HEK293 (cell line): ENCODE measurements around the gene TMOD4.

Experiments used
- CTCF ChIA-PET: fragments of 350-600 bp; formaldehyde crosslinking; extraction: SDS; loops from one replicate; lab custom pipeline; 2021; ENCODE audit warnings: antibody characterized with exemption; lab: Yijun Ruan, JAX
- POLR2A ChIA-PET: fragments of 300-600 bp; formaldehyde crosslinking; extraction: SDS; loops from one replicate; lab custom pipeline; 2020; ENCODE audit warnings: antibody characterized with exemption, inconsistent platforms; lab: Yijun Ruan, JAX
- H3K27ac ChIP-seq: fragments of 200-500 bp; sonication (Bioruptor generic); 2 replicates; pipeline ENCODE4 v1.5.1; 2014; ENCODE audit warnings: low read depth, low read length, control low read depth, inconsistent platforms; ENCODE audit errors: extremely low read depth
- H3K36me3 ChIP-seq, 2 experiments: fragments of 200-500 bp in 1 of 2; sonication (Bioruptor generic) in 1 of 2; 1 replicate in 1 of 2; 2 replicates in 1 of 2; pipeline ENCODE4 v1.5.1; 2014 to 2017; ENCODE audit warnings: inconsistent platforms in 2 of 2, low read length in 2 of 2; ENCODE audit not compliant: control insufficient read depth in 2 of 2, insufficient read depth in 1 of 2
- H3K4me1 ChIP-seq: fragments of 200-500 bp; sonication (Bioruptor generic); 2 replicates; pipeline ENCODE4 v1.5.1; 2014; ENCODE audit warnings: mild to moderate bottlenecking, low read length, inconsistent platforms; ENCODE audit not compliant: control insufficient read depth, insufficient read depth
- H3K4me3 ChIP-seq: 2 replicates; pipeline ENCODE4 v1.5.1; 2011; ENCODE audit warnings: low read depth, mild to moderate bottlenecking, control low read depth, low read length, moderate library complexity
- H3K9me3 ChIP-seq: fragments of 200-500 bp; sonication (Bioruptor generic); 2 replicates; pipeline ENCODE4 v1.5.1; 2014; ENCODE audit warnings: low read depth, low read length, inconsistent platforms; ENCODE audit not compliant: control insufficient read depth, insufficient read depth
- GLI4 ChIP-seq: fragments of 450-650 bp; formaldehyde crosslinking; IDR thresholded peaks from 2 replicates; pipeline ENCODE4 v1.5.1; 2016; ENCODE audit warnings: missing biosample characterization, missing genetic modification characterization
- HOXA7 ChIP-seq: sonication (generic); formaldehyde crosslinking; IDR thresholded peaks from 2 replicates; pipeline ENCODE4 v1.8.1; 2022; ENCODE audit warnings: missing genetic modification reagents, borderline replicate concordance
- MEIS1 ChIP-seq: sonication (generic); formaldehyde crosslinking; IDR thresholded peaks from 2 replicates; pipeline ENCODE4 v1.8.1; 2022; ENCODE audit warnings: missing genetic modification reagents, mild to moderate bottlenecking, borderline replicate concordance
- PRDM1 ChIP-seq: fragments of 450-650 bp; formaldehyde crosslinking; IDR thresholded peaks from 2 replicates; pipeline ENCODE4; 2016; ENCODE audit warnings: missing biosample characterization, missing genetic modification characterization
- SP2 ChIP-seq: fragments of 450-650 bp; formaldehyde crosslinking; IDR thresholded peaks from 2 replicates; pipeline ENCODE4 v1.5.1; 2016; ENCODE audit warnings: missing biosample characterization, missing genetic modification characterization
- SP7 ChIP-seq: fragments of 450-650 bp; formaldehyde crosslinking; IDR thresholded peaks from 2 replicates; pipeline ENCODE4 v1.5.1; 2016; ENCODE audit warnings: missing biosample characterization, missing genetic modification characterization
- YY1 ChIP-seq: fragments of 450-650 bp; formaldehyde crosslinking; IDR thresholded peaks from 2 replicates; pipeline ENCODE4 v1.5.1; 2018; ENCODE audit warnings: missing biosample characterization, missing genetic modification characterization
- ZBTB21 ChIP-seq: fragments of 450-650 bp; formaldehyde crosslinking; IDR thresholded peaks from 2 replicates; pipeline ENCODE4 v1.5.1; 2017; ENCODE audit warnings: missing biosample characterization, missing genetic modification characterization
- ZBTB7A ChIP-seq: fragments of 450-650 bp; formaldehyde crosslinking; IDR thresholded peaks from 2 replicates; pipeline ENCODE4 v1.5.1; 2016; ENCODE audit warnings: low read depth, missing biosample characterization, missing genetic modification characterization
- ZNF121 ChIP-seq: fragments of 450-650 bp; formaldehyde crosslinking; IDR thresholded peaks from 2 replicates; pipeline ENCODE4 v1.5.1; 2016; ENCODE audit warnings: missing biosample characterization, missing genetic modification characterization
- ZNF223 ChIP-seq: fragments of 450-650 bp; formaldehyde crosslinking; IDR thresholded peaks from 2 replicates; pipeline ENCODE4 v1.5.1; 2016; ENCODE audit warnings: missing biosample characterization, missing genetic modification characterization
- ZNF324 ChIP-seq: fragments of 450-650 bp; formaldehyde crosslinking; IDR thresholded peaks from 2 replicates; pipeline ENCODE4 v1.5.1; 2016; ENCODE audit warnings: missing biosample characterization, missing genetic modification characterization
- ZNF341 ChIP-seq: fragments of 450-650 bp; formaldehyde crosslinking; IDR thresholded peaks from 2 replicates; pipeline ENCODE4; 2016; ENCODE audit warnings: low read depth, missing biosample characterization, missing genetic modification characterization
- ZNF391 ChIP-seq: fragments of 450-650 bp; formaldehyde crosslinking; IDR thresholded peaks from 2 replicates; pipeline ENCODE4 v1.5.1; 2016; ENCODE audit warnings: low read depth, missing biosample characterization, missing genetic modification characterization, borderline replicate concordance
- ZNF555 ChIP-seq: fragments of 450-650 bp; formaldehyde crosslinking; conservative IDR thresholded peaks from 2 replicates; pipeline ENCODE4 v1.5.1; 2017; ENCODE audit warnings: missing biosample characterization, mild to moderate bottlenecking, missing genetic modification characterization, inconsistent platforms
- ZNF571 ChIP-seq: fragments of 450-650 bp; formaldehyde crosslinking; IDR thresholded peaks from 2 replicates; pipeline ENCODE4 v1.5.0; 2017; ENCODE audit warnings: missing biosample characterization, missing genetic modification characterization
- ZNF600 ChIP-seq: fragments of 450-650 bp; formaldehyde crosslinking; IDR thresholded peaks from 2 replicates; pipeline ENCODE4 v1.5.1; 2016; ENCODE audit warnings: missing biosample characterization, missing genetic modification characterization
- ZNF624 ChIP-seq: fragments of 450-650 bp; formaldehyde crosslinking; IDR thresholded peaks from 2 replicates; pipeline ENCODE4 v1.5.1; 2017; ENCODE audit warnings: missing biosample characterization, missing genetic modification characterization
- ZNF629 ChIP-seq: fragments of 450-650 bp; formaldehyde crosslinking; IDR thresholded peaks from 2 replicates; pipeline ENCODE4 v1.5.1; 2017; ENCODE audit warnings: missing biosample characterization, missing genetic modification characterization
- ZNF664 ChIP-seq: fragments of 450-650 bp; formaldehyde crosslinking; IDR thresholded peaks from 2 replicates; pipeline ENCODE4 v1.5.1; 2016; ENCODE audit warnings: missing biosample characterization, missing genetic modification characterization
- TF ChIP-seq, protein P1 (sequence below): fragments of 450-650 bp; formaldehyde crosslinking; IDR thresholded peaks from 2 replicates; pipeline ENCODE4 v1.5.1; 2017; ENCODE audit warnings: missing biosample characterization, missing genetic modification characterization
- TF ChIP-seq, protein P2 (sequence below): fragments of 450-650 bp; formaldehyde crosslinking; IDR thresholded peaks from 2 replicates; pipeline ENCODE4 v1.5.1; 2016; ENCODE audit warnings: missing biosample characterization, missing genetic modification characterization
- TF ChIP-seq, protein P3 (sequence below): sonication (generic); formaldehyde crosslinking; IDR thresholded peaks from 2 replicates; pipeline ENCODE4 v1.8.1; 2022; ENCODE audit warnings: mild to moderate bottlenecking, moderate library complexity, missing genetic modification reagents
- TF ChIP-seq, protein P4 (sequence below): fragments of 450-650 bp; formaldehyde crosslinking; IDR thresholded peaks from 2 replicates; pipeline ENCODE4 v1.5.1; 2016; ENCODE audit warnings: missing biosample characterization, missing genetic modification characterization

TMOD4 gene

DNA sequence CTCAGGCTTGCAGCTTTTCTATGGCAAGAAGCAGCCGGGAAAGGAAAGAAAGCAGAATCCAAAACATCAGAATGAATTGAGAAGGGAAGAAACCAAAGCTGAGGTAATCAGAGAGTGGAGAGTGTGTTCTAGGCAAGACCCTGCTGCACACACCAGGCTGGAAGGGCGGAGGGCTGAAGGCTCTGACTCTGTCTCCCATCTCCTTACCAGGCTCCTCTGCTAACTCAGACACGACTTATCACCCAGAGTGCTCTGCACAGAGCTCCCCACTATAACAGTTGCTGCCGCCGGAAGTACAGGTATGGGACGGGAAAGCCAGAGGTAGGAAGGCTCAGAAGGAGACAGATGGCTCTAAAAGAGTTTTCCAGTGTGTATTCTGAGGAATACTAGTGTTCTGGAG lies 8.7 kb downstream of the TMOD4 start:
- H3K9me3 ChIP-seq = no peaks in the 10 kb centered on the region
- H3K4me1 ChIP-seq = peaks cover 6% of the 10 kb centered on the region; the same call in 1 of the 2 replicates
- POLR2A ChIA-PET = interaction anchor here (1.0 to 3.3 kb wide), 4 partner anchors 7 to 114 kb away, joined by 3 to 23 read pairs (median 3); partner anchors contain the start of genes VPS72 and ZNF687
- CTCF ChIA-PET = interaction anchor here (0.9 to 1.8 kb wide), 2 partner anchors 9 to 95 kb away, joined by 3 to 5 read pairs; partner anchors contain the start of gene TMOD4
- peaks cover 16 to 53% of the 10 kb centered on the region in 2 experiments for H3K36me3 ChIP-seq
- TF ChIP-seq ZNF391 (tag by site-specific recombination) (no peak), SP2 (no peak), ZNF600 (no peak), ZNF629 (no peak)
- TF ChIP-seq, protein P1, sequence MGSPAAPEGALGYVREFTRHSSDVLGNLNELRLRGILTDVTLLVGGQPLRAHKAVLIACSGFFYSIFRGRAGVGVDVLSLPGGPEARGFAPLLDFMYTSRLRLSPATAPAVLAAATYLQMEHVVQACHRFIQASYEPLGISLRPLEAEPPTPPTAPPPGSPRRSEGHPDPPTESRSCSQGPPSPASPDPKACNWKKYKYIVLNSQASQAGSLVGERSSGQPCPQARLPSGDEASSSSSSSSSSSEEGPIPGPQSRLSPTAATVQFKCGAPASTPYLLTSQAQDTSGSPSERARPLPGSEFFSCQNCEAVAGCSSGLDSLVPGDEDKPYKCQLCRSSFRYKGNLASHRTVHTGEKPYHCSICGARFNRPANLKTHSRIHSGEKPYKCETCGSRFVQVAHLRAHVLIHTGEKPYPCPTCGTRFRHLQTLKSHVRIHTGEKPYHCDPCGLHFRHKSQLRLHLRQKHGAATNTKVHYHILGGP (tag by site-specific recombination) = no peak
- TF ChIP-seq, protein P2, sequence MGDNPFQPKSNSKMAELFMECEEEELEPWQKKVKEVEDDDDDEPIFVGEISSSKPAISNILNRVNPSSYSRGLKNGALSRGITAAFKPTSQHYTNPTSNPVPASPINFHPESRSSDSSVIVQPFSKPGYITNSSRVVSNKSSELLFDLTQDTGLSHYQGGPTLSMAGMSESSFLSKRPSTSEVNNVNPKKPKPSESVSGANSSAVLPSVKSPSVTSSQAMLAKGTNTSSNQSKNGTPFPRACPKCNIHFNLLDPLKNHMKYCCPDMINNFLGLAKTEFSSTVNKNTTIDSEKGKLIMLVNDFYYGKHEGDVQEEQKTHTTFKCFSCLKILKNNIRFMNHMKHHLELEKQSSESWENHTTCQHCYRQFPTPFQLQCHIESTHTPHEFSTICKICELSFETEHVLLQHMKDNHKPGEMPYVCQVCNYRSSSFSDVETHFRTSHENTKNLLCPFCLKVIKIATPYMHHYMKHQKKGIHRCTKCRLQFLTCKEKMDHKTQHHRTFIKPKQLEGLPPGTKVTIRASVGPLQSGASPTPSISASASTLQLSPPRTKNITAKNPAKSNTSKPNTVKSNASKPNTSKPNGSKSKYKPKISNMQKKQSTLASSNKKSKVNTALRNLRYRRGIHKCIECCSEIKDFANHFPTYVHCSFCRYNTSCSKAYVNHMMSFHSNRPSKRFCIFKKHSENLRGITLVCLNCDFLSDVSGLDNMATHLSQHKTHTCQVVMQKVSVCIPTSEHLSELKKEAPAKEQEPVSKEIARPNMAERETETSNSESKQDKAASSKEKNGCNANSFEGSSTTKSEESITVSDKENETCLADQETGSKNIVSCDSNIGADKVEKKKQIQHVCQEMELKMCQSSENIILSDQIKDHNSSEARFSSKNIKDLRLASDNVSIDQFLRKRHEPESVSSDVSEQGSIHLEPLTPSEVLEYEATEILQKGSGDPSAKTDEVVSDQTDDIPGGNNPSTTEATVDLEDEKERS (tag by site-specific recombination) = no peak
- TF ChIP-seq, protein P3, sequence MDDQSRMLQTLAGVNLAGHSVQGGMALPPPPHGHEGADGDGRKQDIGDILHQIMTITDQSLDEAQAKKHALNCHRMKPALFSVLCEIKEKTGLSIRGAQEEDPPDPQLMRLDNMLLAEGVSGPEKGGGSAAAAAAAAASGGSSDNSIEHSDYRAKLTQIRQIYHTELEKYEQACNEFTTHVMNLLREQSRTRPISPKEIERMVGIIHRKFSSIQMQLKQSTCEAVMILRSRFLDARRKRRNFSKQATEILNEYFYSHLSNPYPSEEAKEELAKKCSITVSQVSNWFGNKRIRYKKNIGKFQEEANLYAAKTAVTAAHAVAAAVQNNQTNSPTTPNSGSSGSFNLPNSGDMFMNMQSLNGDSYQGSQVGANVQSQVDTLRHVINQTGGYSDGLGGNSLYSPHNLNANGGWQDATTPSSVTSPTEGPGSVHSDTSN (CRISPR knock-in tag) = no peak
- peak overlapping the region; percentile 82; the same call in 1 of the 2 replicates for H3K4me3 ChIP-seq
- H3K27ac ChIP-seq = no peak overlapping the region

DNA sequence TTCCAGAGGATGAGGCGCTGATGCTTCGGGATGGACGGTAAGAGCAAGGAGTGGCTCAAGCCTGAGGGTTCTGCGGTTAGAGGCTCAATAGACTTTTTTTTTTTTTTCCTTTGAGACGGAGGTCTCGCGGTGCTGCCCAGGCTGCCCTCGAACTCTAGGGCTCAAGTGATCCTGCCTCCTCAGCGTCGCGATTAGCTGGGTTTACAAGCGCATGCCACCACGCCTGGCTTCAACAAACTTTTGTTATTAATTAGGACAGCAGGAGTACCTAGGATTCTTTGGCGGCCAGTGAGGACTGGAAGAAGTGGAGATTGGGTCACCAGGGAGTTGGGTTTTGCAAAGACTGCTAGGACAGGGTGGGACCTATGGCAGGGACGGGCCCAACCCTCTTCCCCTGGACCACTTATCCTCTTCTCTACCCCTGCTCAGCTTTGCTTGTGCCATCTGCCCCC lies 9.2 kb downstream of the TMOD4 start:
- H3K9me3 ChIP-seq = no peaks in the 10 kb centered on the region
- ChIA-PET POLR2A (interaction anchor here (0.7 to 3.3 kb wide), 5 partner anchors 8 to 115 kb away, joined by 3 to 23 read pairs (median 3); partner anchors contain the start of genes VPS72 and ZNF687), CTCF (interaction anchor here (0.8 to 1.8 kb wide), 3 partner anchors 9 to 86 kb away, joined by 3 to 5 read pairs (median 4); partner anchors contain the start of gene TMOD4)
- H3K27ac ChIP-seq = peak overlapping the region; percentile 63
- TF ChIP-seq ZBTB7A (no peak), ZBTB21 (no peak), ZNF664 (no peak), GLI4 (tag by site-specific recombination) (no peak), ZNF223 (tag by site-specific recombination) (no peak), ZNF624 (tag by site-specific recombination) (no peak), ZNF121 (tag by site-specific recombination) (no peak)
- peaks cover 6% of the 10 kb centered on the region; the same call in 1 of the 2 replicates for H3K4me1 ChIP-seq
- peaks cover 16 to 54% of the 10 kb centered on the region in 2 experiments for H3K36me3 ChIP-seq
- peak overlapping the region; percentile 82 for H3K4me3 ChIP-seq

DNA sequence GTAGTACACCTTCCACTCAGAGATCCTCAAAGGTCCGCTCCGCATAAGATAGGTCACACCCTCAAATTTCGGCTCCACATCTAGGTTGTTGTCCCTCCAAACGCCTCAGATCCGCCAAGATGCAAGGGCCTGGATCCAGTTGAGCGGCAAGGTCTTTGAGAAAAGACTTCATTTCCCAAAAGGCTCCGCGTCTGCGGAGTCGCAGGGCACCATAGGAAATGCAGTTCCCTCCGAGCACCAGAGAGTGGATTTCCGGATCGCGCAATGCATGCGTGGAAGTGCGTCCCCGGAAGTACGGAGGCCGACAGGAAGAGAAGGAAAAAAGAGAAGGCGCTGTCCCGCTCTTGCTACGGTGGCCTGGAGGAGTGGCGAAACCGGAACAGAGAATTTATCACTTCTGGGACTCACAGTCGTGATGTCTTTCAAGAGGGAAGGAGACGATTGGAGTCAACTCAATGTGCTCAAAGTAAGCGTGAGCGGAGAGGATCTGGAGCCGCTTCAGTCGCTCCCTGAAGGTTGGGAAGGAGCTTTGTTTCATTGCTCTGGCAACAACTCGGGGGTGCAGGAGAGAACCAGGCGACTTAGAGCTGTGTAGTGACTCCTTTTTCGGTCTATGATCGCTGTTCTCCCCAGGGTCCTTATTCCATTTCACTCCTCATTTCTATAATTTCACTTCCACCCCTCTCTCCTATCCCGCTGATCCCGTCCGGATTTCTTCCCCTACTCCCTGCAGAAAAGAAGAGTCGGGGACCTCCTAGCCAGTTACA lies 9.9 kb downstream of the TMOD4 start, which contains the start of the genes LYSMD1 and SCNM1:
Gene LYSMD1, minus strand, starts transcription at position 165 of the 767 bp plus-strand sequence. CDS start 644 bp downstream, outside the sequence.
Gene SCNM1, plus strand, starts transcription at position 407 of the 767 bp plus-strand sequence. Its CDS starts 9 bp downstream, at position 416.
- POLR2A ChIA-PET = interaction anchor here (0.7 to 3.3 kb wide), 12 partner anchors 8 to 159 kb away, joined by 3 to 23 read pairs (median 3); partner anchors contain the start of genes MINDY1, TMOD4, TNFAIP8L2 and VPS72
- H3K4me1 ChIP-seq = peaks cover 6% of the 10 kb centered on the region; the same call in 1 of the 2 replicates
- CTCF ChIA-PET = interaction anchor here (0.8 to 1.8 kb wide), 4 partner anchors 10 to 141 kb away, joined by 3 to 9 read pairs (median 4); partner anchors contain the start of gene TNFAIP8L2
- H3K4me3 ChIP-seq = peak within 1 kb of the TSS; percentile 82
- no peaks in the 10 kb centered on the region for H3K9me3 ChIP-seq
- peaks cover 16 to 53% of the 10 kb centered on the region in 2 experiments for H3K36me3 ChIP-seq
- peak within 1 kb of the TSS; percentile 63 for H3K27ac ChIP-seq
- TF ChIP-seq MEIS1 (CRISPR knock-in tag) (no peak), ZNF341 (peak; percentile 19), YY1 (tag by site-specific recombination) (0 out of 2 replicates have a peak, but pooled peaks have one; percentile 10), HOXA7 (CRISPR knock-in tag) (no peak), ZNF324 (0 out of 2 replicates have a peak, but pooled peaks have one; percentile 3), PRDM1 (tag by site-specific recombination) (peak; percentile 84), ZNF555 (tag by site-specific recombination) (no peak), ZNF571 (tag by site-specific recombination) (no peak), SP7 (tag by site-specific recombination) (0 out of 2 replicates have a peak, but pooled peaks have one; percentile 23)
- TF ChIP-seq, protein P4, sequence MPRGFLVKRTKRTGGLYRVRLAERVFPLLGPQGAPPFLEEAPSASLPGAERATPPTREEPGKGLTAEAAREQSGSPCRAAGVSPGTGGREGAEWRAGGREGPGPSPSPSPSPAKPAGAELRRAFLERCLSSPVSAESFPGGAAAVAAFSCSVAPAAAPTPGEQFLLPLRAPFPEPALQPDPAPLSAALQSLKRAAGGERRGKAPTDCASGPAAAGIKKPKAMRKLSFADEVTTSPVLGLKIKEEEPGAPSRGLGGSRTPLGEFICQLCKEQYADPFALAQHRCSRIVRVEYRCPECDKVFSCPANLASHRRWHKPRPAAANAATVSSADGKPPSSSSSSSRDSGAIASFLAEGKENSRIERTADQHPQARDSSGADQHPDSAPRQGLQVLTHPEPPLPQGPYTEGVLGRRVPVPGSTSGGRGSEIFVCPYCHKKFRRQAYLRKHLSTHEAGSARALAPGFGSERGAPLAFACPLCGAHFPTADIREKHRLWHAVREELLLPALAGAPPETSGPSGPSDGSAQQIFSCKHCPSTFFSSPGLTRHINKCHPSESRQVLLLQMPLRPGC (tag by site-specific recombination) = peak; percentile 55; the same call in 1 of the 2 replicates
